ENCODE results near the gene SLC14A1.

GRCh38 chr18:45712061-45712460, 11.9 kb upstream of the SLC14A1 start:
- TF ChIP-seq CTCF (IDR thresholded peaks at IDR 0.05) (no peak), POLR2A (IDR thresholded peaks at IDR 0.05) (no peak)

Measured in testis (tissue), 2 donors.